HCT116 (cell line): ENCODE results near the gene CASQ1. TPM values are rescaled to one million over a fixed set of nuclear protein-coding genes. Genes with fewer than 3 reads are reported as not detected.
A peak's percentile ranks its signal among the peaks of the same experiment; 100 is the strongest.

Source experiments
- ATAC-seq: fragments of 200-7000 bp; cut with Tn5 transposase; 2 replicates; pipeline ENCODE4 v1.9.1; 2020; ENCODE audit warnings: mild to moderate bottlenecking, moderate library complexity
- BruUV-seq: library from RNA; stranded (reverse); fragments of 400-500 nt; replicated peaks from 2 replicates; lab custom pipeline; 2021; lab: Mats Ljungman, UMichigan
- CTCF ChIA-PET: fragments of 300-600 bp; sonication (Branson Sonifier 250); formaldehyde crosslinking; loops from one replicate; lab custom pipeline; 2021; ENCODE audit warnings: antibody characterized with exemption; lab: Charles Lee
- POLR2A ChIA-PET: fragments of 300-600, 350-600 bp; sonication (Branson Sonifier 250); formaldehyde crosslinking; loops from one replicate; lab custom pipeline; 2021; ENCODE audit warnings: antibody characterized with exemption; lab: Charles Lee
- RAD21 ChIA-PET, 2 experiments: fragments of 300-600 bp; sonication (Branson Sonifier 250); formaldehyde crosslinking; loops; one replicate each; lab custom pipeline; 2023; ENCODE audit warnings: low total read pairs in 2 of 2; ENCODE audit not compliant: uncharacterized antibody in 2 of 2, unreplicated experiment in 2 of 2, low non-redundant PET in 1 of 2; lab: Charles Lee
- DNase-seq: peaks from one replicate; pipeline ENCODE4 v3.0.0-alpha.2; 2010; ENCODE audit warnings: low read depth, low spot score
- H2AFZ ChIP-seq: fragments of 200-600 bp; shearing (Covaris generic), sonication (generic); 2 replicates; pipeline ENCODE4 v1.6.1; 2017; ENCODE audit warnings: low read depth, mixed run types, mixed read lengths, antibody characterized with exemption, low read length; ENCODE audit not compliant: poor library complexity, severe bottlenecking
- H3K27ac ChIP-seq: 2 replicates; pipeline ENCODE4 v1.5.1; 2012; ENCODE audit warnings: low read depth, low read length
- H3K27me3 ChIP-seq: fragments of 200-600 bp; sonication (generic); 2 replicates; pipeline ENCODE4 v1.6.1; 2016; ENCODE audit warnings: mixed run types, low read length, mixed read lengths; ENCODE audit not compliant: insufficient read depth
- H3K36me3 ChIP-seq, 2 experiments: fragments of 200-500 bp in 1 of 2; fragments of 200-600 bp in 1 of 2; sonication (Bioruptor generic) in 1 of 2; sonication (generic) in 1 of 2; 2 replicates each; pipeline versions ENCODE4 v1.5.1 to v1.6.1; 2014 to 2016; ENCODE audit warnings: low read length in 2 of 2, inconsistent platforms in 1 of 2, mixed read lengths in 1 of 2, mixed run types in 1 of 2; ENCODE audit not compliant: insufficient read depth in 2 of 2, control insufficient read depth in 1 of 2
- H3K4me1 ChIP-seq, 2 experiments: fragments of 200-600 bp in 1 of 2; sonication (generic) in 1 of 2; 2 replicates each; pipeline versions ENCODE4 v1.5.1 to v1.6.1; 2012 to 2017; ENCODE audit warnings: low read length in 2 of 2, inconsistent platforms in 1 of 2, mild to moderate bottlenecking in 1 of 2, mixed read lengths in 1 of 2, mixed run types in 1 of 2, moderate library complexity in 1 of 2; ENCODE audit not compliant: insufficient read depth in 2 of 2, control insufficient read depth in 1 of 2
- H3K4me2 ChIP-seq: fragments of 200-600 bp; sonication (generic); 2 replicates; pipeline ENCODE4 v1.6.1; 2017; ENCODE audit warnings: mixed run types, low read length, mixed read lengths
- H3K4me3 ChIP-seq, 2 experiments: fragments of 200-600 bp in 1 of 2; sonication (generic) in 1 of 2; replicated peaks in 1 of 2; 2 replicates each; pipeline ENCODE4 v1.5.1; 2011 to 2016; ENCODE audit warnings: low read length in 2 of 2, control low read depth in 1 of 2, low read depth in 1 of 2, mild to moderate bottlenecking in 1 of 2, mixed read lengths in 1 of 2, mixed run types in 1 of 2
- H3K79me2 ChIP-seq: fragments of 200-600 bp; sonication (generic); 2 replicates; pipeline ENCODE4 v1.6.1; 2017; ENCODE audit warnings: mild to moderate bottlenecking, mixed run types, low read length, moderate library complexity, mixed read lengths; ENCODE audit not compliant: insufficient read depth
- H3K9ac ChIP-seq: fragments of 200-600 bp; sonication (generic); 2 replicates; pipeline ENCODE4 v1.6.1; 2016; ENCODE audit warnings: low read length, mixed read lengths
- H3K9me2 ChIP-seq: fragments of 200-600 bp; sonication (generic), shearing (Covaris generic); 2 replicates; pipeline ENCODE4 v1.6.1; 2017; ENCODE audit warnings: mixed run types, mild to moderate bottlenecking, moderate library complexity; ENCODE audit not compliant: insufficient read depth
- H3K9me3 ChIP-seq, 2 experiments: fragments of 200-500 bp in 1 of 2; fragments of 200-600 bp in 1 of 2; sonication (Bioruptor generic) in 1 of 2; sonication (generic) in 1 of 2; 2 replicates each; pipeline ENCODE4 v1.6.1; 2014 to 2017; ENCODE audit warnings: low read length in 2 of 2, mixed read lengths in 2 of 2, inconsistent platforms in 1 of 2, low read depth in 1 of 2, mild to moderate bottlenecking in 1 of 2, mixed run types in 1 of 2, moderate library complexity in 1 of 2; ENCODE audit not compliant: control insufficient read depth in 1 of 2, insufficient read depth in 1 of 2
- H4K20me1 ChIP-seq: fragments of 200-600 bp; sonication (generic), shearing (Covaris generic); 2 replicates; pipeline ENCODE4 v1.6.1; 2017; ENCODE audit warnings: mixed run types, mild to moderate bottlenecking, moderate library complexity; ENCODE audit not compliant: insufficient read depth
- CBX3 ChIP-seq: IDR thresholded peaks from 2 replicates; pipeline ENCODE4 v1.6.1; 2012; ENCODE audit warnings: low read depth
- CEBPB ChIP-seq: IDR thresholded peaks from 2 replicates; pipeline ENCODE4 v1.6.1; 2012; ENCODE audit warnings: low read depth
- RAD21 ChIP-seq: IDR thresholded peaks from 2 replicates; pipeline ENCODE4 v1.6.1; 2012; ENCODE audit warnings: low read depth, mild to moderate bottlenecking
- intact Hi-C: fragments of 100-400 bp; cut with micrococcal nuclease; formaldehyde crosslinking; loops from 2 replicates; pipeline ENCODE4 v1.10.0; 2022
- total RNA-seq: library from RNA; stranded (reverse); gene quantifications from one replicate; pipeline ENCODE4 v1.2.1, GENCODE V29; 2021; ENCODE audit not compliant: unreplicated experiment
- TF ChIP-seq, protein P1 (sequence below), 3 experiments: fragments of 200-600 bp in 1 of 3; sonication (generic) in 1 of 3; IDR thresholded peaks in 2 of 3; conservative IDR thresholded peaks in 1 of 3; 2 replicates each; pipeline ENCODE4 v1.5.1; 2012 to 2017; ENCODE audit warnings: low read depth in 2 of 3, low read length in 2 of 3, antibody characterized with exemption in 1 of 3, borderline replicate concordance in 1 of 3, control low read depth in 1 of 3, mild to moderate bottlenecking in 1 of 3, mixed read lengths in 1 of 3, mixed run types in 1 of 3, moderate library complexity in 1 of 3; ENCODE audit not compliant: insufficient read depth in 1 of 3

CASQ1 gene
- total RNA-seq, 1 experiment from 2014 or later, result not detected

DNA sequence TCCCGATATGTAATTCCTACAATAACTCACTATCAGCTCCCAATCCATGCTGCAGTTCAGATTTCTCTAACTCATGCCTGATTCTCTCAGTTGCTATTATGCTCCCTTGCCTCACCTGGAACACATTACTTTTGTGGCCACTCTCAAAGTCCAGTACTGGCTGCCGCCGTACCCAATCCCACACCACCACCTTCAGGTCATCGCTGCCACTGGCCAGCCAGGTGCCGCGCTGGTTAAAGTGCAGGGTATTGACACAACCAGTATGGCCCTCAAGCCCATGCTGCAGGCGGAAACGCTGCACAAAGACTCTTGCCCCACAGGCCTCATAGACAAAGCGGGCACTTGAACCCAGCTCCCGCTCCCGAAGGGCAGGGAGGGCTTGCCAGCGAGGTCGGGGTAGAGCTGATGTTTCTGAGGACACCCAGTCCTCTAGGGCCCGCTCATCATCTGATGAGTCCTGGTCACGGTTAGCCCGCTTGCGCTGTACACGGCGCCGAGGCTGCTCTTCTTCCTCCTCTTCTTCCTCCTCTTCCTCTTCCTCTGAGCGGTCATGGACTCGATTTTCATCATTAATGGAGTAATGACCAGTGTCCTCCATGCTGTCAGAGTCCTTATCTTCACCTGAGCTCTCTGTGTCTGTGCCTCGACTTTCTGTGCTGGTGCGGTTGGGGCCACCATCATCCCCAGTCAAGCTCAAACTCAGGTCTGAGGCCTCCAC lies 49.4 kb downstream of the CASQ1 start:
- CTCF ChIA-PET, result interaction anchor here (0.5 to 1.6 kb wide), 2 partner anchors 10 to 12 kb away, joined by 5 to 6 read pairs; no protein-coding TSS in a partner anchor
- POLR2A ChIA-PET, result no interaction called here

DNA sequence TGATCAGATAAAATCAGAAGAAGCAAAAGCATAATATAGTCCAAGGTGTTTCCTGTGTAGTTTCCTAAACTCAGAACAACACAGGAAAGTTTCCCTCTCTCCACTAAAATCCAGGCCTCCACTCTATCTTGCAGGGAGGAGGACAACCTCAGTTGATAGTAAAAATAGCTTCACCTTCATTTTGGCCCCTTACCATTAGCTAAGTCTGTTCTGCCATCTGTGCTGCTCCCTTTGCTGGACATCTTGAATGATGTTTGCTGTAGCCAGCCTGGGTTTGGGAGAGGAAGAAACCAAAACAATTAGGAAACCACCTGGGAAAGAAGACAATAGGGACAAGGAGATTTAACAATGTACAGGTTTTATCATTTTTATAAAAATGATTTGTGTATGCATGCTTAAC lies 53.4 kb downstream of the CASQ1 start:
- no peak for TF ChIP-seq RAD21
- TF ChIP-seq, protein P1, sequence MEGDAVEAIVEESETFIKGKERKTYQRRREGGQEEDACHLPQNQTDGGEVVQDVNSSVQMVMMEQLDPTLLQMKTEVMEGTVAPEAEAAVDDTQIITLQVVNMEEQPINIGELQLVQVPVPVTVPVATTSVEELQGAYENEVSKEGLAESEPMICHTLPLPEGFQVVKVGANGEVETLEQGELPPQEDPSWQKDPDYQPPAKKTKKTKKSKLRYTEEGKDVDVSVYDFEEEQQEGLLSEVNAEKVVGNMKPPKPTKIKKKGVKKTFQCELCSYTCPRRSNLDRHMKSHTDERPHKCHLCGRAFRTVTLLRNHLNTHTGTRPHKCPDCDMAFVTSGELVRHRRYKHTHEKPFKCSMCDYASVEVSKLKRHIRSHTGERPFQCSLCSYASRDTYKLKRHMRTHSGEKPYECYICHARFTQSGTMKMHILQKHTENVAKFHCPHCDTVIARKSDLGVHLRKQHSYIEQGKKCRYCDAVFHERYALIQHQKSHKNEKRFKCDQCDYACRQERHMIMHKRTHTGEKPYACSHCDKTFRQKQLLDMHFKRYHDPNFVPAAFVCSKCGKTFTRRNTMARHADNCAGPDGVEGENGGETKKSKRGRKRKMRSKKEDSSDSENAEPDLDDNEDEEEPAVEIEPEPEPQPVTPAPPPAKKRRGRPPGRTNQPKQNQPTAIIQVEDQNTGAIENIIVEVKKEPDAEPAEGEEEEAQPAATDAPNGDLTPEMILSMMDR (IDR thresholded peaks at IDR 0.05 in 2 of 3, conservative IDR thresholded peaks at IDR 0.05 in 1 of 3; ENCODE audit: borderline replicate concordance in 1 of 3, insufficient read depth in 1 of 3, low read depth in 2 of 3, low read length in 2 of 3), result no peak
- TF ChIP-seq CEBPB, result no peak
- ChIA-PET POLR2A (no interaction called here), CTCF (interaction anchor here (1.0 to 3.7 kb wide), 4 partner anchors 8 to 133 kb away, joined by 3 to 21 read pairs (median 6); no protein-coding TSS in a partner anchor), RAD21 (no interaction called here)
- no peak overlapping the region for H3K4me2 ChIP-seq
- H2AFZ ChIP-seq, result no peak overlapping the region
- intact Hi-C loops, result no loop called here
- H3K27me3 ChIP-seq, result no peaks in the 10 kb centered on the region
- peaks cover 46% of the 10 kb centered on the region for H3K79me2 ChIP-seq
- no peak overlapping the region for H3K27ac ChIP-seq
- no peak overlapping the region for H3K9ac ChIP-seq
- DNase-seq (no peak), ATAC-seq (no peak)
- BruUV-seq, result no TSS peak
- H3K36me3 ChIP-seq, result peaks cover 9 to 14% of the 10 kb centered on the region in 2 experiments; a peak in 3 of 4 replicates
- H3K4me3 ChIP-seq, result no peak overlapping the region
- H3K9me3 ChIP-seq, result no peaks in the 10 kb centered on the region
- no peaks in the 10 kb centered on the region for H3K9me2 ChIP-seq
- H3K4me1 ChIP-seq, result no peaks in the 10 kb centered on the region
- no peaks in the 10 kb centered on the region for H4K20me1 ChIP-seq

More for the DNA sequence above, 49.4 kb downstream of the CASQ1 start:
- DNase-seq (no peak), ATAC-seq (no peak)
- H3K79me2 ChIP-seq, result peaks cover 8% of the 10 kb centered on the region; the same call in 1 of the 2 replicates
- H3K9ac ChIP-seq, result no peak overlapping the region
- H2AFZ ChIP-seq, result no peak overlapping the region
- no peaks in the 10 kb centered on the region for H3K9me2 ChIP-seq
- H4K20me1 ChIP-seq, result no peaks in the 10 kb centered on the region
- H3K4me1 ChIP-seq, result no peaks in the 10 kb centered on the region
- no peak for TF ChIP-seq CBX3
- BruUV-seq, result TSS peak; percentile 36
- RAD21 ChIA-PET, result no interaction called here
- no peaks in the 10 kb centered on the region for H3K9me3 ChIP-seq
- no peak overlapping the region for H3K4me2 ChIP-seq
- H3K36me3 ChIP-seq, result peaks cover 30 to 31% of the 10 kb centered on the region in 2 experiments; a peak in 3 of 4 replicates
- no peak overlapping the region for H3K4me3 ChIP-seq
- no peaks in the 10 kb centered on the region for H3K27me3 ChIP-seq
- intact Hi-C loops, result no loop called here
- H3K27ac ChIP-seq, result no peak overlapping the region
